GM12874 (cell line): ENCODE measurements around the gene CUL2.

Source experiments
- CTCF ChIP-seq: IDR thresholded peaks from 2 replicates; pipeline ENCODE4 v1.5.1; 2011; ENCODE audit warnings: low read depth, mild to moderate bottlenecking, control low read depth, low read length, moderate library complexity; ENCODE audit not compliant: insufficient read depth

Gene CUL2

GRCh38 chr10:35097510-35097909 is 7.4 kb upstream of the CUL2 start:
- TF ChIP-seq CTCF, result no peak

- no peak for TF ChIP-seq CTCF
Observed at GRCh38 chr10:35096312-35096711, 6.2 kb upstream of the CUL2 start.

- no peak for TF ChIP-seq CTCF
Observed at GRCh38 chr10:35092851-35093250, 2.7 kb upstream of the CUL2 start.

GRCh38 chr10:35091994-35092790 is 2.1 kb upstream of the CUL2 start:
- no peak for TF ChIP-seq CTCF

- TF ChIP-seq CTCF, result no peak
Observed at GRCh38 chr10:35089611-35090161, 455 bp downstream of the CUL2 start.

GRCh38 chr10:35083242-35083641 is 6.9 kb downstream of the CUL2 start:
- TF ChIP-seq CTCF, result no peak

- TF ChIP-seq CTCF, result no peak
Observed at GRCh38 chr10:35079763-35080162, 10.4 kb downstream of the CUL2 start.
